Anterior cingulate cortex (tissue), 58 donors: ENCODE results near the gene F7.

Experiments used
- DNase-seq, 58 donors: peaks; one replicate each; lab custom pipeline; 2025; lab: John Stamatoyannopoulos, UW

F7 gene

DNA sequence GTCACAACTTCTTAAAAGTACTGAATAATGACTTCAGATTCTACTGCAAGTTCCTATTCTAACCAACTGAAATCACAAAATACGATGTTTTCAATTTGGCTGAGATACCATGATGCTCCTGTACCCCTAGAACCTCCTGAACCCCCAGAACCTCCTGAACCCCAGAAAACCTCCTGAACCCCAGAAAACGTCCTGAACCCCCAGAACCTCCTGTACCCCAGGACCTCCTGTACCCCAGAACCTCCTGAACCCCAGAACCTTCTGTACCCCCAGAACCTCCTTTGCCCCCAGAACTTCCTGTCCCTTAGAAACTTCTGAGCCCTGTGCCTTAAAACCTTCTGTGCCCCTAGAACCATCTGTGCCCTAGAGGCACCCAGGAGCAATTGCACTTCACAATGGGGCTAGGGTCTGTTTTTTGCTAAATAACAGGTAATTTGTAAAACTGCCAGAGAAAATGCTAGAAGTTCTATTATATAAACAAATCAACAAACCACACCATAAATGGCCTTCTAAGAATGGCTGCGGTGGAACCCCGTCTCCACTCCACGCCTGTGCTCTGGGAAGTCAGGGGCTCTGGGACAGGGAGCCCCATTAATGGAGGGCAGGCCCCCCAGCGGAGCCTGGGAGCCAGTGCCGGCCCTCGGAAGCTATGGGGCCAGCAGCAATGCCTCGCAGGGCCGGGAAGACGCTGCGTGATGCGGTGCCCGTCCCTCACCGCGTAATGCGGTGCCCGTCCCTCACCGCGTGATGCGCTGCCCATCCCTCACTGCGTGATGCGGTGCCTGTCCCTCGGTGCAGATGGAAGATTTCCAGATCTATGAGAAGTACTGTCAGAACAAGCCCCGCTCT, 21.3 kb upstream of the F7 start:
- DNase-seq, result no peak

DNA sequence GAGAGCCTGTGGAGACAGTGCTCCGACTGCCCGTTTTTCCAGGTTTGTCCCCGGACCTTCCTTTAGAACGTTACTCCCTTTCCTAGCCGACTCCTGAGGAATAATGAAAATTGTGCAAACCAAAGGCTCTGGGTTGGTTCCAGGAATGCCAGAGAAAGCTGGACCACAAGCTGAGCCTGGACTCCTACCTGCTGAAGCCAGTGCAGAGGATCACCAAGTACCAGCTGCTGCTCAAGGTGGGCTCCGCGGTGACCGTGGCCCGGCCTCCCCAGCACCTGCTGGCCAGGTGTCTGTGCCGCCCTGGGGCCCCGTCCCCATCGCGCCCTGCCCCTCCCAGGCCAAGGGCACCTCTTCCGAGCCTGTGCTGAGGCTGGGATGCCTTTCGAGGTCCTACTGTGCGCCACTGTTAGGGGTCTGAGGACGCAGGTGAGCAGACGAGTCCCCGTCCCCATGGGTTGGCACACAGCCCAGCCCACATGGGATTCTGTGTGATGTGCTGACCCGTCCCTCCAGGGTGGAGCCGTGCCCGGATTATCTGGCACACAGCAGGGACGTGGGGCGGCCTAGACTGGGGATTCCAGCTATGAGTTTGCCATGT, 20.5 kb upstream of the F7 start:
- DNase-seq, result no peak

- no peak for DNase-seq
These were observed 19.4 kb upstream of the F7 start for GRCh38 chr13:113086031-113086750.

GRCh38 chr13:113086991-113087922, 18.3 kb upstream of the F7 start:
- no peak for DNase-seq

DNA sequence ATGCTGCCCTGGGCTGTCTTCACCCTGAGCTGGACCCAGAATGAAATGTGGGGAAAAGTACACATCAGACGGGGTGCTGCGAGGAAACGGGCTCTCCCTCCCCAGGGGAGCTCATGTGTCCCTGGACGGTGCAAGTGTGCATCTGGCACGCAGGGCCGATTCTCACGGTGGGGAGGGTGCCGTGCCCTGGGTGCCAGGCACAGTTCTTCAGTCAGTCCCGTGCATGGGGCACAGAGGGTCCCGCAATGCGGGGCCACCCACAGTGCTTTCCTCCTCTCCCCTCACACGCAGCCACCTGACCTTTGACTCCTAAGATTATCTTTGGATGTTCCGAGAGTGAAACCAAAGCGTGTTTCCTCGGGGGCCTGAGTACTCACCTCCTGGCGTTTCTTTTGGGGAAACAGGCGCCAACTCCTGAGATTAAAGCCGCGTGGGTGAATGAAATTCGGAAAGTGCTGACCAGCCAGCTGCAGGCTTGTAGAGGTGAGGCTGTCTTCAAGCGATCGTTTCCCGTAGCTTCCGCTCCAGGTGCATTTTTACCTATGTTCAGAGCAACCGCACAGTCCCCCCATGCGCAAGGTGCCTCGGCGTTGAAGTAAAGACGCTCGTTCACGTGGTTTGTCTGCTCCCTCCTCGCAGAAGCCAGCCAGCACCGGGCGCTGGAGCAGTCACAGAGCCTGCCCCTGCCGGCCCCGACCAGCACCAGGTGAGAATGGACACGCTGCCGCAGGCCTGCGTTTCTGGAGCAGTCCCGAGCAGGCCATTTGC, 17.5 kb upstream of the F7 start:
- DNase-seq, result no peak

DNA sequence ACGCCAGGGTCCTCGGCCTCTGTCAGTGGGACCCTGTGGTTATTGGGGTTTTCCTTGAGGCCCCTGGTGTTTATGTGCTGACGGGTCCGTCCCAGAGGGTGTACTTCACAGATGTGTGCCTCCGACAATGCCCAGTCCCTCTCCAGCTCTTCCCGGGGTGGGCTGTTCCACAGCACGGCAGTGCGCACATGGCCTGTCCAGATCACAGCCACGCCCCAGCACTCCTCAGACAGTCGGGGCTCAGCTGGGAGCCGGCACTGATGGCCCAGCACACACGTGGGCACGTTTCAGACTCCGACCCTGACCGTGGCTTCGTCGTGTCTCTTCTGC, 16.9 kb upstream of the F7 start:
- no peak for DNase-seq

GRCh38 chr13:113089693-113090414, 15.7 kb upstream of the F7 start:
- no peak for DNase-seq

GRCh38 chr13:113090415-113090770, 15.2 kb upstream of the F7 start:
- no peak for DNase-seq

DNA sequence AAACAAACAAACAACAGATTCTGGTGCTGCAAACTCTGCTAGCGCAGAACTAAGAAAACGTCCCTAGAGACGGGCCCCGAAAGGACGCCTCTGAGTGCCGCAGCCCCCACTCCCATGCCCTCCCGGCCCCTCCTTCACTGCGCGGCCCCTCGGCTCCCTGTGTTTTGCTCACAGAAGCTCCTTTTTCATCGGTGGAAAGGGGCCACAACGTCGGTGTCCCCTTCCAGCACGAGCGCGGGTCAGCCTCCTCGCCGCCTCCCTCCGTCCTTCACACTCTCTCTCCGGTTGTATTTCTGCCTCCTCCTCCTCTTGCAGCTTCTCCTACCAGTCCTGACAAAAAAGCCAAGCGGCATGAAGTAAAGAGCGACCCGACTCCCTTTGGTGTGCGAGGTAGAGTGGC, 14.8 kb upstream of the F7 start:
- DNase-seq, result no peak

- no peak for DNase-seq
These were observed 14.3 kb upstream of the F7 start for GRCh38 chr13:113091211-113091771.

- DNase-seq, result no peak
These were observed 13.5 kb upstream of the F7 start for GRCh38 chr13:113091891-113092775.

DNA sequence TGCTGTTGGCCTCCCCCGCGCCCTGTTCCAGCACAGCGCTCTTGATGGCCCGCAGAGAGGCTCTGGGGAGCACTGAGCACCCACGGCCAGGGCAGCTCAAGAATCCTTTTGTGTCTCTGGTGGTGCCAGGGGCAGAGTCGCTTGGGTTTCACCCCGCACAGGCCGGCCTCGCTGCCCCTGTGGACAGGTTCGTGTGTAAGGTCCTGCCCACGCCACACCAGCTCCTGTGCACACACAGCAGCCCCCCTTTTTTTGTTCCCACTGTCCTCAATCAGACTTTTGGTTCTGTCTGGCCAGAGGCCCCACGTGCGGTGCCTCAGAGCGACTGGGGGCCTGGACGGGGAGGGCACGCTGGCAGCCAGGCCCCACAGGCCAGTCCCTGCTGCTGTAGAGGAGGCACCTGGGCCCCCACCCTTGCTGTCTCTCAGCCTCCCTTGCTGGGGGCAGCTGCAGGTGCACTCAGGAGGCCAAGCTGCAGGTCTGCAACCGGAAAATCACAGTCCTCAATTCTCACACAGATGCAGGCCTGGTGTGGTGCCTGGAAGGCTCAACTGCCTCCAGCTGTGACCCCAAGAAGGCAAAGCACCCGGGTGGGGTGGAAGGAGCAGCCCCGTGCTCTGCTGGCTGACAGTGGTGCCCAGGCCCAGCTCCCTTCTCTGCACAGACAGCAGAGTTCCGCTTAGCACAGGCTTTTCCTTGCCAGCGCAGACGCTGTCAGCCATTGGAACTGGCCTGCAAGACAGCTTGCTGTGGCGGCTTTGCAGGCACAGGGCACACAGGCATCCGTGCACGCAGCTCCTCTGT, 12.6 kb upstream of the F7 start:
- DNase-seq, result peak in 2 of 58 donors; percentile 19 to 47

GRCh38 chr13:113093580-113094409, 11.8 kb upstream of the F7 start:
- DNase-seq, result peak in 11 of 58 donors; percentile 21 to 54 (median 31)

- DNase-seq, result no peak
These were observed 11.2 kb upstream of the F7 start for GRCh38 chr13:113094410-113094800.

- DNase-seq, result no peak
These were observed 10.2 kb upstream of the F7 start for GRCh38 chr13:113095146-113096051.
